ENCODE results near the gene SHROOM3.
"Not testable (repeated sequence)": the region's sequence is repeated elsewhere in the genome, so short reads cannot be mapped to it uniquely, and the experiment has no call there.

Gene SHROOM3

GRCh38 chr4:76702440-76703122 is 267.6 kb downstream of the SHROOM3 start:
- no peak for DNase-seq

DNA sequence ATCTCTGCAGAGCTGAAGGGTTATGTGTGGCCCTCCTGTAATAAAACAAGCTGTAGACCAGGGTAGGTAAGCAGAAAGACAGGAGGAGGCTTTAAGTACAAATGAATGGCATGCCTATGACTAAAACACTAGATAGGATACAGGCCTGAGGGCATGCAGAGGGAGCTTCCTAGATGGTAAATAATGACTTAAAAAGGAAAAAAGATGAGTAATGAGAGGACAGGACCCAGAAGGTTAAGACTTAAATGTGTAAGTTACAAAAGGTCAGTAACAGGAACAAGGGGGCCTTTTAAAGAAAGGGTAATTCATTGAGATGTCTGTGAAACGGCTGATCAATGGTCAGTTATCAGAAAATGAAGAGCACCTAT is 268.1 kb downstream of the SHROOM3 start:
- no peak for DNase-seq

DNA sequence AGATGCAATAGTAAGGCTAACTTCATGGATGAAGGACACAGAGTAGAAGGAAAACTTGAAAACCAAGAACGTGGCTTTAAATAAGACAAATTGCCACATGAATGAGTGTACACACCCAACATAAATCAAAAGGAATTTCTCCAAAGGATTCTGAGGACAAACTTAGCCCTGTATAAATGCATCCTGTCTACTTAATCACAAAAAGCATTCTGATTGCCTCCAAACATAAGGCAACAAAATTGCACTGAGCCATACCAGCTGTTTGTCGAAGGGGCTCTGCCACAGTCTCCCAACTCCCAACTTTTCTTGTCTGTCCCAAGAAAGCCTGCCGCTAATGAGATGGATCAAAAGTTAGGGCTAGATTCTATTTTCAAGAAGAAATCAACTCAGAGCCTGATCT is 268.6 kb downstream of the SHROOM3 start:
- DNase-seq, result no peak

DNA sequence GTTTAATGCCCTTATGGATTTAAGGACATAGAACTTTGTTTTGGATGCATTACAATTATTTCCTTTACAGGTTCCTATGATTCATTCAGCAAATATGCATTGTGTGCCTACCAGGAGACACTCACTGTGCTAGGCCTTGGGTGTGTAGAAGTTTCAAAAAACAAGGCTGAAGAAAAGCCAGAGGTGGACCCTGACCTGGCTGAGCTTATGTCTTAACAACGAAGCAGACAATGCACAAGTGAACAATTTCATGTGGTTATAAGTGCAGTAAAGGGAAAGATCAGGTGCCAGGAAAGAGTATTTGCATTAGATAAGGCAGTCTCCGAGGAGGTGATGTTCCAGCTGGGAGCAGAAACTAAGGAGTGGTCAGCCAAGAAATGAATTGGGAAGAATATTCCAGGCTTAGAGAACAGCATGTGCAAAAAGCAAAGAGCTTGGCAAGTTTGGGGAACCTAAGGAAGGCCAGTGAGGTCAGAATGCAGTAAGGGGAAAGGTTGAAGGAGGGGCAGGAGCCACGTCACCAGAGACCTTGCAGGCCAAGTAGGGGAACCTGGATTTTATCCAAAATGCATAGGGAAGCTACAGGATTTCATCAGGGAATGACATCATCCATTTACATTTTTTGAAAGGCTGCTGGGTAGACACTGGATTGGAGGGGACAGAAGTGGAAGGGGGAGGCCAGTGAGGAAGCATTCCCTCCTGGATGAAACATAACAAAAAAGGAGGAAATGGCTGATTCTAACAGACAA is 269.3 kb downstream of the SHROOM3 start:
- DNase-seq, result no peak

DNA sequence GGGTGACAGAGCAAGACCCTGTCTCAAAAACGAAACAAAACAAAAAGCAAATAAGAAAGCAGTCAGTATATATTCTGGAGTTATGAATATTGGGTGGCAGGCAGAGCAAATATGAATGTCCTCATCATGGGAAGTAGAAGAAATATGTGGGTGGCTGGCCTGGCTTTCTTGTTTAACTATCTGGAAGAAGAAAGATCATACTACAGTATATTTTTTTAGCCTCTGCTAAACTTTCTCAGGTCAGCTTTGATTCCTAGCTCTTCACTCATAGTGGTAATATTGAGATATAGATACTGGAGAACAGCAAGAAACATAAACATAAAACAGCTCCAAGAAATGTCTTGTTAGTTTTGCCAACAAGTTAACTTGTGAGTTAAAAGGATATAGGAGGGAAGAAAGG is 270.4 kb downstream of the SHROOM3 start:
- no peak for DNase-seq

DNA sequence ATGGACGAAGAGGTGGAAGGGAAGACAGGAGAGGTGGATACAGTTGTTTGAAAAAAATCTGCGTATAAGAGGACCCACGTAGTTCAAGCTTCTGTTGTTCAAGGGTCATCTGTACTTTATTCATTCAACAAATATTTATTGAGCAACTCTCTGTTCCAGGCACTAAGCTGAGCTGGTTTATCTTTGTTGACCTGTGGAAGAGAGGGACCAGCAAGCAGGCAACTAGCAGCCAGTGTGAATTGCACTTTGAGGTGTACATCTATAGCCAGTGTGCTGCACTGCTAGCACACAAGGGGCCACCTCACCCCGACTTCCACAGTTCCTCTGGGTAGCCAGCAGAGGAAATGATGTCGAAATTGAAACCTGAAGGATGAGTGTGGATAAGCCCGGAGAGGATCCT is 271.6 kb downstream of the SHROOM3 start:
- DNase-seq, result no peak

GRCh38 chr4:76708971-76709771 is 274.1 kb downstream of the SHROOM3 start:
- no peak for DNase-seq

DNA sequence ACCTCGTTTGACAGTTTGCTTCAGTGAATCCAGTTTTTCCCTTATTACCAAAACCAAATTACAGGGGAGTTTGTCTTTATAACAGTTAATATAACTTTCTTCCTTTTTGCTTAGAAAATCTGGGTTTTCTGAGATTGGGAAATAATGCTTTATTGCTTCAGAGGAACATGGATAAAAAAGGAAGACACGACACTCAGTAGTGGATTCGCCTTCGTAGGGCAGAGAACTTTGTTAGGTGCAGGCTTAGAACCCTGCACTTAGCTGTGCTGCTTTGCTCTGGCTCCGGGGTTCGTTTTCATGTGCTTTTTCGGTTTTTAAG is 274.7 kb downstream of the SHROOM3 start:
- DNase-seq, result no peak

DNA sequence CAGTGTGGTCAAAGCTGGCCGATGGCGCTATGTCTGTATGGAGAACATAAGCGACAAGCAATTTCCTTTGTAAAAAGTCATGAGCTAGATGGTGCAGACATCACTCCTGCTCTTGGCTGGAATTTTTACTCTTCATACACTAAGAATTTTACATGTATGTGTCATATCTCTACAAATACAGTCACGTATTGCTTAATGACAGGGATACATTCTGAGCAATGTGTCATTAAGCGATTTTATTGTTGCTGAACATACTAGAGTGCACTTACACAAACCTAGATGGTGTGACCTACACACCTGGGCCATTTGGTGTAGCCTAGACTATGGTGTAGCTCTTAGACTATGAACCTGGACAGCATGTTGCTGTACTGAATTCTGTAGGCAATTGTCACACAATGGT is 277.5 kb downstream of the SHROOM3 start:
- no peak for DNase-seq

DNA sequence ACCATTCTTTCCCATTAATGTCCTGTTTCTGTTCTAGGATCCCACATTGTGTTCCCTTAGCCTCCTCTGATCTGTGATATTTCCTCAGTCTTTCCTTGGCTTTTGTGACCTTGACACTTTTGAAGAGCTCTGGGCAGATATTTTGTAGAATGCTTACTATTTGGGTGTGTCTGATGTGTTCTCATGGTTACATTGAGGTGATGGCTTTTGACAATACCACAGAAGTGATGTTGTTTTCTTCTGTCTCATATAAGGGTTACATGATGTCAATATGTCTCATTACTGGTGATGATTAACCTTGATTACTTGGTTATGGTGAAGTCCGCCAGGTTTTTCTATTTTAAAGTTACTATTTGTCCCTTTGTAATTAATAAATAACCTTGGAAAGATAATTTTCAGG is 279.2 kb downstream of the SHROOM3 start:
- no peak for DNase-seq

- DNase-seq, result no peak
These were observed 281.0 kb downstream of the SHROOM3 start for GRCh38 chr4:76716020-76716419.

GRCh38 chr4:76716658-76717057 is 281.6 kb downstream of the SHROOM3 start:
- no peak for DNase-seq

DNA sequence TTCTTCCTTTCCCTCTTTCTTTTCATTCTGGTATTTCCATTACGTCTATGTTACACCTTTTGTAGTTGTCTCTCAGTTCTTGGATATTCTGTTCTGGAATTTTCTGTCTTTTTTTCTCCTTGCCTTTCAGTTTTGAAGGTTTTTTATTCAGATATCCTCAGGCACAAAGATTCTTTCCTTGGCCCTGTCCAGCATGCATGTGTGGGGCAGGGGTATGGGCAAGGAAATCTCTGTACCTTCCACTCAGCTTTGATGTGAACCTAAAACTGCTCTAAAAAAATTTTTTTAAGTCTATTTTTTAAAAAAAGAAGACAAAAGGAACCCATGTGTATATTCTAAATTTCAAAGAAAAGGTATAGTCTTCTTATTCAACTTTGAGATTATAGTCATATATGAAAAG is 282.4 kb downstream of the SHROOM3 start:
- DNase-seq, result no peak

- no peak for DNase-seq
These were observed 283.0 kb downstream of the SHROOM3 start for GRCh38 chr4:76718021-76718420.

DNA sequence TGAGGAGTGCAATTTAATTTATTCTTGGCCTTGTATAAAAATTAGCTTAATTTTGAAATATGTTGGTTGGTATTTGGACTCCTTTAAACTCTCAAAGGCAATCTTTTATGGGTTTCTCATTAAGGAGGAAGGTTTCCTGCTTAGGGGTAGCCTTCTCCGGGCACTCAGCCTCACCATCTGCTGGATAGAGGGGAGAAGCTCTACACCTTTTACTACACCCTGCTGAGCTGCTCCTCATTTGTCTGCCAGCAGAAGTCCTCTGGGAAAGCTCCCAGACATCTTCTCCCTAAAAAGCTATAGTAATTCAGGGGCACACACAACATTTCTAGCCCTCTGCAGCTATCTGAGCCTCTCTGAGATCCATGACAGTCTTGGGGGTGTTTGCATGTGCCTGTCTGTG is 283.8 kb downstream of the SHROOM3 start:
- DNase-seq, result no peak

DNA sequence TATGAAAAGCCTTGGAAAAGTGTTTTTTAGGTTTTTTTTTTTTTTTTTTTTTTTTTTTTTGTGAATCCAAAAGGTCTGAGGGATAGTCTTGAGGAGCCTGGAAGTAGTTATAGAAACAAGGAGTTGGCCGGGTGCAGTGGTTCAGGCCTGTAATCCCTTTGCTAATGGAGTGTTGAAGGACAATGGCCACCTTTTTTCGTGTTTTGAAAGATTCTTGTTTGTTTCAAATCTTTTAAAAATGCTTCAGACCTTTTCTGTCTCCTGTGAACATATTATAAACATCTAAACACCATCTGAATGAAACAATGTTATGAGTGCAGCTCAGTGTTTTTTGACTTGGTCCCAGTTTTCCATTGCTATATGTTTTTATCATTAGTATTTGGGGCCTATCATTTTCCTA is 285.1 kb downstream of the SHROOM3 start:
- DNase-seq, result no peak

- not testable (repeated sequence) for DNase-seq
These were observed 287.1 kb downstream of the SHROOM3 start for GRCh38 chr4:76722146-76722545.

GRCh38 chr4:76722838-76723237 is 287.8 kb downstream of the SHROOM3 start:
- DNase-seq, result no peak

GRCh38 chr4:76723373-76723772 is 288.3 kb downstream of the SHROOM3 start:
- no peak for DNase-seq

GRCh38 chr4:76723924-76724323 is 288.9 kb downstream of the SHROOM3 start:
- no peak for DNase-seq

- DNase-seq, result no peak
These were observed 290.0 kb downstream of the SHROOM3 start for GRCh38 chr4:76725039-76725438.

DNA sequence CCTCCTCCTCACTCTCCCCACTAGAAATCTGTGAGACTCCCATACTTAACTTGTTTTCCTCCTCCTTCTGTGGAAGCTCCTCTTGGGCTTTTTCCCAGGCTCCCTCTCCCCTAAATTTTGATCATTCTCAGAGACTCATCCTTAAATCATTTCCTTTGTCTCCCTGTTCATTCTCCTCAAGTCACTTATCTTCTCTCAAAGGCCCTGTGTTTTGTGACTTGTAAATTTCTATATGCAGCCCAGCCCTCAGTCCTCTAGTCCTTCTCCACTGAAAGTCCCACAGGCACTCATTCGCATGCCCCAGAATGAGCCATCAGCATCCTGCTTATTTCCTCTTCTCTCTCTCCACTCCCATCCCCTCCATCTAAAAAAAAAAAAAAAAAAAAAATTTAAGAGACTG is 291.1 kb downstream of the SHROOM3 start:
- no peak for DNase-seq

- DNase-seq, result no peak
These were observed 291.6 kb downstream of the SHROOM3 start for GRCh38 chr4:76726631-76727030.

DNA sequence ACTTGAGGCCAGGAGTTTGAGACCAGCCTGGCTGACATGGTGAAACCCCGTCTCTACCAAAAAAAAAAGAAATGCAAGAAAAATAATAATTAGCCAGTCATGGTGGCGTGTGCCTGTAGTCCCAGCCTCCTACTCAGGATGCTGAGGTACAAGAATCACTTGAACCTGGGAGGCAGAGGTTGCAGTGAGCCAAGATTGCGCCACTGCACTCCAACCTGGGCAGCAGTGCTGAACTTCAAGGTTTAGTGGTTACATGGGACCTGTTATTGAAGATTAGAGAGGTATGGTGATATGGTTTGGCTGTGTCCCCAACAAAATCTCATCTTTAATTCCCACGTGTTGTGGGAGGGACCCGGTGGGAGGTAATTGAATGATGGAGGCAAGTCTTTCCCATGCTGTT is 292.9 kb downstream of the SHROOM3 start:
- not testable (repeated sequence) for DNase-seq

Measured in effector CD8-positive, alpha-beta T cell (primary cell).